A549 (cell line): Measurements from ENCODE around the gene ANKRD55. TPM values are rescaled to one million over a fixed set of nuclear protein-coding genes. Genes with fewer than 3 reads are reported as not detected.

Source experiments
- ATAC-seq, 2 experiments: fragments of 200-7000 bp in 1 of 2; fragments of >200 bp in 1 of 2; cut with Nextera tagmentation in 1 of 2; cut with Tn5 transposase in 1 of 2; 3 replicates each; pipeline versions ENCODE4 v1.8.0 to v1.9.1; 2018 to 2020; ENCODE audit warnings: mild to moderate bottlenecking in 1 of 2, moderate library complexity in 1 of 2
- CTCF ChIA-PET: fragments of 300-600 bp; sonication (Branson Sonifier 250); formaldehyde crosslinking; extraction: SDS; loops from one replicate; lab custom pipeline; 2021; ENCODE audit warnings: antibody characterized with exemption, inconsistent platforms; lab: Yijun Ruan, JAX
- POLR2A ChIA-PET: fragments of 350-600 bp; formaldehyde crosslinking; extraction: SDS; loops from one replicate; lab custom pipeline; 2021; ENCODE audit warnings: antibody characterized with exemption, inconsistent platforms; lab: Yijun Ruan, JAX
- DNase-seq, 2 experiments: peaks; one replicate each; pipeline versions ENCODE4 v3.0.0 to v3.0.0-alpha.2; 2011 to 2016; ENCODE audit warnings: low read depth in 1 of 2, low spot score in 1 of 2
- FAIRE-seq: peaks from 2 replicates; lab custom pipeline; 2011; peaks lifted over from hg19 to GRCh38; lab: Jason Lieb, UNC
- H3K27ac ChIP-seq, 2 experiments: fragments of >200 bp; sonication (Bioruptor Twin); formaldehyde crosslinking; 3 replicates each; pipeline ENCODE4 v1.5.1; 2016 to 2017
- H3K4me1 ChIP-seq: fragments of >200 bp; sonication (Bioruptor Twin); formaldehyde crosslinking; 3 replicates; pipeline ENCODE4 v1.6.1; 2016
- H3K4me2 ChIP-seq: fragments of >200 bp; sonication (Bioruptor Twin); formaldehyde crosslinking; 3 replicates; pipeline ENCODE4 v1.6.1; 2016
- H3K4me3 ChIP-seq: fragments of >200 bp; sonication (Bioruptor Twin); formaldehyde crosslinking; 3 replicates; pipeline ENCODE4 v1.5.1; 2016
- H3K9me3 ChIP-seq: fragments of >200 bp; sonication (Bioruptor Twin); formaldehyde crosslinking; 3 replicates; pipeline ENCODE4 v1.6.1; 2016
- BHLHE40 ChIP-seq: IDR thresholded peaks from 2 replicates; pipeline ENCODE4 v1.6.1; 2012; ENCODE audit warnings: low read depth, low read length, inconsistent platforms
- CBX2 ChIP-seq: fragments of 200-600 bp; sonication (generic); IDR thresholded peaks from 2 replicates; pipeline ENCODE4 v1.6.1; 2016; ENCODE audit warnings: low read depth, mild to moderate bottlenecking, borderline replicate concordance
- CEBPB ChIP-seq, 2 experiments: fragments of >200 bp in 1 of 2; sonication (Bioruptor Twin) in 1 of 2; formaldehyde crosslinking in 1 of 2; IDR thresholded peaks; 2 replicates each; pipeline ENCODE4 v1.6.1; 2012 to 2016
- CHD2 ChIP-seq: fragments of 150-350 bp; IDR thresholded peaks from 2 replicates; pipeline ENCODE4 v1.6.1; 2014; ENCODE audit warnings: low read length; ENCODE audit not compliant: partially characterized antibody
- CHD4 ChIP-seq: fragments of 200-600 bp; sonication (generic); IDR thresholded peaks from 2 replicates; pipeline ENCODE4 v1.6.1; 2016; ENCODE audit warnings: antibody characterized with exemption, mild to moderate bottlenecking, borderline replicate concordance
- E2F6 ChIP-seq: IDR thresholded peaks from 2 replicates; pipeline ENCODE4 v1.6.1; 2012; ENCODE audit warnings: low read depth, borderline replicate concordance
- EP300 ChIP-seq, 2 experiments: fragments of >200 bp; sonication (Bioruptor Twin); formaldehyde crosslinking; IDR thresholded peaks; 2 replicates in 1 of 2; 3 replicates in 1 of 2; pipeline ENCODE4 v1.6.1; 2016 to 2017
- FOSB ChIP-seq: fragments of 250-450 bp; sonication (Bioruptor Pico); IDR thresholded peaks from 2 replicates; pipeline ENCODE4 v1.5.0; 2020; ENCODE audit warnings: mild to moderate bottlenecking, moderate library complexity
- FOSL2 ChIP-seq, 2 experiments: fragments of 450-650 bp in 1 of 2; fragments of >200 bp in 1 of 2; sonication (Bioruptor Twin) in 1 of 2; formaldehyde crosslinking; IDR thresholded peaks; 2 replicates each; pipeline versions ENCODE4 v1.5.0 to v1.6.1; 2016 to 2020; ENCODE audit warnings: mild to moderate bottlenecking in 1 of 2, moderate library complexity in 1 of 2
- FOXS1 ChIP-seq: fragments of 250-450 bp; sonication (Bioruptor Pico); IDR thresholded peaks from 2 replicates; pipeline ENCODE4 v1.5.0; 2020; ENCODE audit warnings: mild to moderate bottlenecking, moderate library complexity
- HDAC2 ChIP-seq: fragments of 200-600 bp; sonication (generic); IDR thresholded peaks from 2 replicates; pipeline ENCODE4 v1.6.1; 2016
- HMGXB4 ChIP-seq: fragments of 250-450 bp; sonication (Bioruptor Pico); IDR thresholded peaks from 2 replicates; pipeline ENCODE4 v1.5.0; 2021; ENCODE audit warnings: mild to moderate bottlenecking, moderate library complexity, borderline replicate concordance
- HOXA7 ChIP-seq: fragments of 250-450 bp; sonication (Bioruptor Pico); IDR thresholded peaks from 2 replicates; pipeline ENCODE4 v1.5.0; 2020; ENCODE audit warnings: mild to moderate bottlenecking, moderate library complexity
- JUN ChIP-seq, 2 experiments: fragments of >200 bp; sonication (Bioruptor Twin); formaldehyde crosslinking; IDR thresholded peaks; 2 replicates in 1 of 2; 3 replicates in 1 of 2; pipeline ENCODE4 v1.6.1; 2016 to 2017
- MYC ChIP-seq: IDR thresholded peaks from 2 replicates; pipeline ENCODE4 v1.6.1; 2012; ENCODE audit warnings: mild to moderate bottlenecking, inconsistent platforms, low read length, improper control_type of control experiment, borderline replicate concordance
- NFE2L2 ChIP-seq: fragments of 150-350 bp; conservative IDR thresholded peaks from 2 replicates; pipeline ENCODE4 v1.6.1; 2014; ENCODE audit warnings: low read length
- RAD21 ChIP-seq, 2 experiments: fragments of >200 bp in 1 of 2; sonication (Bioruptor Twin) in 1 of 2; formaldehyde crosslinking in 1 of 2; IDR thresholded peaks in 1 of 2; conservative IDR thresholded peaks in 1 of 2; 2 replicates in 1 of 2; 3 replicates in 1 of 2; pipeline ENCODE4 v1.6.1; 2012 to 2018; ENCODE audit warnings: inconsistent platforms in 1 of 2
- RCOR1 ChIP-seq: fragments of 150-350 bp; IDR thresholded peaks from 2 replicates; pipeline ENCODE4 v1.6.1; 2014; ENCODE audit warnings: antibody characterized with exemption, low read length, low read depth
- REST ChIP-seq: fragments of 200-600 bp; sonication (generic); IDR thresholded peaks from 2 replicates; pipeline ENCODE4 v1.6.1; 2016; ENCODE audit warnings: antibody characterized with exemption, mild to moderate bottlenecking, moderate library complexity
- TP53 ChIP-seq: fragments of 250-450 bp; sonication (Bioruptor Pico); IDR thresholded peaks from 2 replicates; pipeline ENCODE4 v1.5.0; 2021; ENCODE audit warnings: mild to moderate bottlenecking, moderate library complexity
- USF2 ChIP-seq: fragments of 450-650 bp; IDR thresholded peaks from 2 replicates; pipeline ENCODE4 v1.6.1; 2014; ENCODE audit warnings: antibody characterized with exemption
- ZNF302 ChIP-seq: fragments of 250-450 bp; sonication (Bioruptor Pico); IDR thresholded peaks from 2 replicates; pipeline ENCODE4 v1.9.0; 2021; ENCODE audit warnings: inconsistent platforms, mild to moderate bottlenecking, moderate library complexity
- ZSCAN20 ChIP-seq: fragments of 250-450 bp; sonication (Bioruptor Pico); IDR thresholded peaks from 2 replicates; pipeline ENCODE4 v1.8.0; 2022; ENCODE audit warnings: mild to moderate bottlenecking, moderate library complexity
- WGBS: methylation state at CpG from one replicate; pipeline ENCODE4 v1.1.6; 2017; ENCODE audit errors: missing lambda C conversion rate; 5-methylcytosine and 5-hydroxymethylcytosine counted together
- polyA plus RNA-seq, 4 experiments: library from polyadenylated mRNA; depleted of rRNA in 3 of 4; stranded (reverse); fragments of >200 nt; fragmentation: RNase III in 1 of 4; extraction: RNeasy Plus Mini Kit Qiagen cat#74134 plus additional on column Dnase treatment in 1 of 4; gene quantifications; 2 replicates in 3 of 4; 3 replicates in 1 of 4; pipeline ENCODE4 v1.2.3, GENCODE V29; 2011 to 2017
- TF ChIP-seq, protein P1 (sequence below): fragments of >200 bp; sonication (Bioruptor Twin); formaldehyde crosslinking; IDR thresholded peaks from 3 replicates; pipeline ENCODE4 v1.6.1; 2016

The ANKRD55 gene
- polyA plus RNA-seq, 2 of the 4 experiments (the other 2 are of a cell fraction): 0.10 to 0.30 TPM

DNA sequence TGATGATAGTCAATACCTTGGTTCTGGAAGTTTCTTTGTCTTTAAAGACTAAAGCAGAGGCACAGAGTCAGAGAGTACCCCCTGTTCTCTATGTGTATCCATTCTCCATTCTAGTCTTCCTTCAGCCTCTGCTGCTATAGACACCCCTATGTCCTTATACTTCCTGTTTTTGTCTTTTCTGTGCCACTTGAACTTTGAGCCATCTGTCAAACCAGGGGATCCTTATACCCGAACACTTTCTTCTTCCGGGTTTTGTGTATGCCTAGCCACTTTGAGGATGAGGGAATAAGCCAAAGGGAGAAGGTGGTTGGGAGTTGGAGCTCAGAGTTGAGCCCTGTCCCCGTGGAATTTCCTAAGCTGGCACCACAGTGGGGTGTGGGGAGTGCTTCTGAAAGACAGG lies 177.3 kb downstream of the ANKRD55 start (continued):
- TF ChIP-seq USF2: no peak
- TF ChIP-seq, all 56 proteins: peak for 0

GRCh38 chr5:56055287-56055686 lies 177.8 kb downstream of the ANKRD55 start:
- ATAC-seq (no peak; a peak in 1 of 6 replicates), DNase-seq (no peak), FAIRE-seq (no peak)
- peak overlapping the region; percentile 4; the same call in 1 of the 3 replicates for H3K4me2 ChIP-seq
- ChIA-PET POLR2A (no interaction called here), CTCF (no interaction called here)
- no peak for TF ChIP-seq HOXA7 (CRISPR knock-in tag)
- no peak for TF ChIP-seq BHLHE40
- no peak for TF ChIP-seq EP300 (IDR thresholded peaks at IDR 0.05)
- TF ChIP-seq MYC: no peak
- no peak for TF ChIP-seq E2F6
- no peak for TF ChIP-seq FOSL2 (IDR thresholded peaks at IDR 0.05)
- no peak for TF ChIP-seq FOSL2 (CRISPR knock-in tag; IDR thresholded peaks at IDR 0.05)
- no peak for TF ChIP-seq FOSB (CRISPR knock-in tag)
- TF ChIP-seq HMGXB4 (CRISPR knock-in tag): no peak
- TF ChIP-seq ZNF302 (CRISPR knock-in tag): no peak
- no peak for TF ChIP-seq ZSCAN20 (CRISPR knock-in tag)
- TF ChIP-seq, protein P1, sequence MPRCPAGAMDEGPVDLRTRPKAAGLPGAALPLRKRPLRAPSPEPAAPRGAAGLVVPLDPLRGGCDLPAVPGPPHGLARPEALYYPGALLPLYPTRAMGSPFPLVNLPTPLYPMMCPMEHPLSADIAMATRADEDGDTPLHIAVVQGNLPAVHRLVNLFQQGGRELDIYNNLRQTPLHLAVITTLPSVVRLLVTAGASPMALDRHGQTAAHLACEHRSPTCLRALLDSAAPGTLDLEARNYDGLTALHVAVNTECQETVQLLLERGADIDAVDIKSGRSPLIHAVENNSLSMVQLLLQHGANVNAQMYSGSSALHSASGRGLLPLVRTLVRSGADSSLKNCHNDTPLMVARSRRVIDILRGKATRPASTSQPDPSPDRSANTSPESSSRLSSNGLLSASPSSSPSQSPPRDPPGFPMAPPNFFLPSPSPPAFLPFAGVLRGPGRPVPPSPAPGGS: no peak
- no peak for TF ChIP-seq CEBPB (IDR thresholded peaks at IDR 0.05)
- no peak for TF ChIP-seq CHD4
- H3K4me1 ChIP-seq: peaks cover 40% of the 10 kb centered on the region
- no peak overlapping the region for H3K4me3 ChIP-seq
- peaks cover 13% of the 10 kb centered on the region for H3K9me3 ChIP-seq
- H3K27ac ChIP-seq: peak overlapping the region; percentile 13 to 30; a peak in 3 of 6 replicates
- 67% methylated on average over 1 of the region's 1 CpG for WGBS

- Histone ChIP-seq H3K4me2 (peak overlapping the region; percentile 4; the same call in 1 of the 3 replicates), H3K4me3 (no peak overlapping the region), H3K4me1 (peaks cover 42% of the 10 kb centered on the region), H3K27ac (peak overlapping the region in 1 of 2 experiments; percentile 28; a peak in 1 of 6 replicates), H3K9me3 (peaks cover 13% of the 10 kb centered on the region)
- CTCF ChIA-PET: interaction anchor here (0.6 kb wide), 1 partner anchor 9 kb away, joined by 3 read pairs; no protein-coding TSS in a partner anchor
- FAIRE-seq (no peak), ATAC-seq (no peak), DNase-seq (no peak)
- WGBS: 74% methylated on average over 2 of the region's 2 CpGs
- POLR2A ChIA-PET: no interaction called here
- no peak for TF ChIP-seq HDAC2
- TF ChIP-seq CEBPB (IDR thresholded peaks at IDR 0.05): peak; percentile 37 to 70; a peak in 2 of 4 replicates
Measured at GRCh38 chr5:56054666-56055065, 178.5 kb downstream of the ANKRD55 start.

GRCh38 chr5:56053363-56053762 lies 179.8 kb downstream of the ANKRD55 start:
- ChIA-PET CTCF (no interaction called here), POLR2A (interaction anchor here (0.5 kb wide), 1 partner anchor 117 kb away, joined by 4 read pairs; no protein-coding TSS in a partner anchor)
- WGBS: 92% methylated on average over 4 of the region's 4 CpGs
- TF ChIP-seq RCOR1 (no peak), TP53 (CRISPR knock-in tag) (no peak), RAD21 (conservative IDR thresholded peaks at IDR 0.05 in 1 of 2, IDR thresholded peaks at IDR 0.05 in 1 of 2) (no peak), NFE2L2 (no peak), CBX2 (no peak), JUN (IDR thresholded peaks at IDR 0.05) (no peak), CHD2 (no peak), FOXS1 (CRISPR knock-in tag) (no peak), REST (no peak)
- DNase-seq: no peak
- H3K27ac ChIP-seq: 0 out of 6 replicates have a peak overlapping the region, but pooled peaks of 1 of the 2 experiments have one; percentile 29
- H3K4me1 ChIP-seq: peaks cover 34% of the 10 kb centered on the region
- H3K4me2 ChIP-seq: no peak overlapping the region
- ATAC-seq: no peak
- peaks cover 13% of the 10 kb centered on the region for H3K9me3 ChIP-seq
- FAIRE-seq: no peak
- H3K4me3 ChIP-seq: no peak overlapping the region
